ENCODE data around the gene TRIO. TPM values are rescaled to one million over a fixed set of nuclear protein-coding genes. Genes with fewer than 3 reads are reported as not detected.

Gene TRIO
- total RNA-seq, 4 donors from 2014 or later: 186 to 388 (median 285) TPM

- no peaks in the 10 kb centered on the region for H3K27me3 ChIP-seq
- peak overlapping the region in 2 of 4 donors; percentile 33 to 34 for H3K27ac ChIP-seq
- intact Hi-C loops (cut with DNase I; ENCODE audit: low total_unique reads) (no loop called here), in situ Hi-C loops (cut with MboI; ENCODE audit: low pct_ligation_motif_present in 1 of 4, low pct_unique_long_range_greater_than_20kb in 1 of 4, low sequenced_read_pairs in 3 of 4) (loop anchor here in 1 of 4 donors (25.0 kb wide), 1 partner anchor 594 kb away; no protein-coding TSS in a partner anchor)
- no peak for DNase-seq
- no peak overlapping the region for H3K4me3 ChIP-seq
- peaks cover 0 to 17% (median 2%) of the 10 kb centered on the region in 4 donors for H3K4me1 ChIP-seq
- 82 to 88% methylated on average over 7 to 17 of the region's 17 CpGs for WGBS, 2 donors (ENCODE audit: low coverage in 1 of 2)
- TF ChIP-seq POLR2AphosphoS5 (IDR thresholded peaks at IDR 0.05) (no peak), POLR2A (IDR thresholded peaks at IDR 0.05) (no peak), EP300 (IDR thresholded peaks at IDR 0.05; ENCODE audit: low read depth) (no peak), CTCF (IDR thresholded peaks at IDR 0.05) (no peak)
- peaks cover 0 to 51% (median 7%) of the 10 kb centered on the region in 4 donors for H3K36me3 ChIP-seq
- no peaks in the 10 kb centered on the region for H3K9me3 ChIP-seq
Measured at GRCh38 chr5:14417792-14418765, 274.9 kb downstream of the TRIO start.

- H3K4me3 ChIP-seq: no peak overlapping the region
- WGBS, 2 donors (ENCODE audit: low coverage in 1 of 2): 96% methylated on average over 5 of the region's 12 CpGs; no CpG with 5 or more reads in 1 of the 2 donors
- H3K4me1 ChIP-seq: peaks cover 0 to 7% (median 0%) of the 10 kb centered on the region in 4 donors
- H3K36me3 ChIP-seq: peaks cover 0 to 44% (median 7%) of the 10 kb centered on the region in 4 donors
- in situ Hi-C loops (cut with MboI; ENCODE audit: low pct_ligation_motif_present in 1 of 4, low pct_unique_long_range_greater_than_20kb in 1 of 4, low sequenced_read_pairs in 3 of 4) (loop anchor here in 1 of 4 donors (25.0 kb wide), 1 partner anchor 593 kb away; no protein-coding TSS in a partner anchor), intact Hi-C loops (cut with DNase I; ENCODE audit: low total_unique reads) (no loop called here)
- TF ChIP-seq POLR2A (IDR thresholded peaks at IDR 0.05) (no peak), POLR2AphosphoS5 (IDR thresholded peaks at IDR 0.05) (no peak), CTCF (IDR thresholded peaks at IDR 0.05) (no peak), EP300 (IDR thresholded peaks at IDR 0.05; ENCODE audit: low read depth) (no peak)
- no peaks in the 10 kb centered on the region for H3K27me3 ChIP-seq
- H3K9me3 ChIP-seq: no peaks in the 10 kb centered on the region
- DNase-seq: no peak
- no peak overlapping the region for H3K27ac ChIP-seq
Measured at GRCh38 chr5:14419686-14420085, 276.5 kb downstream of the TRIO start.

- Histone ChIP-seq H3K4me1 (peaks cover 0 to 7% (median 0%) of the 10 kb centered on the region in 4 donors), H3K27me3 (no peaks in the 10 kb centered on the region), H3K4me3 (no peak overlapping the region), H3K9me3 (no peaks in the 10 kb centered on the region), H3K27ac (no peak overlapping the region), H3K36me3 (peaks cover 0 to 46% (median 7%) of the 10 kb centered on the region in 4 donors)
- WGBS, 2 donors (ENCODE audit: low coverage in 1 of 2): 77% methylated on average over 7 of the region's 7 CpGs; no CpG with 5 or more reads in 1 of the 2 donors
- no peak for DNase-seq
- intact Hi-C loops (cut with DNase I; ENCODE audit: low total_unique reads): no loop called here
- in situ Hi-C loops (cut with MboI; ENCODE audit: low pct_ligation_motif_present in 1 of 4, low pct_unique_long_range_greater_than_20kb in 1 of 4, low sequenced_read_pairs in 3 of 4): loop anchor here in 1 of 4 donors (25.0 kb wide), 1 partner anchor 592 kb away; no protein-coding TSS in a partner anchor
- no peak for TF ChIP-seq EP300 (IDR thresholded peaks at IDR 0.05; ENCODE audit: low read depth)
- TF ChIP-seq CTCF (IDR thresholded peaks at IDR 0.05): no peak
- TF ChIP-seq POLR2A (IDR thresholded peaks at IDR 0.05): no peak
- TF ChIP-seq POLR2AphosphoS5 (IDR thresholded peaks at IDR 0.05): no peak
Measured at GRCh38 chr5:14420101-14420811, 277.1 kb downstream of the TRIO start.

Data from transverse colon (tissue), 4 donors.